Lung (tissue), 12 donors: ENCODE results near the gene LAMA3. TPM values are rescaled to one million over a fixed set of nuclear protein-coding genes. Genes with fewer than 3 reads are reported as not detected.

ENCODE experiments used
- ATAC-seq: fragments of 200-7000 bp; cut with Tn5 transposase; one replicate; pipeline ENCODE4 v1.9.1; 2020; ENCODE audit warnings: moderate number of reproducible peaks; ENCODE audit not compliant: insufficient read depth, low FRiP score
- DNase-seq, 3 donors: peaks; one replicate each; pipeline ENCODE4 v3.0.0-alpha.2; 2013 to 2017
- H3K27ac ChIP-seq, 2 donors: one replicate each; pipeline ENCODE4 v1.5.1; 2013; ENCODE audit warnings: mild to moderate bottlenecking in 2 of 2, moderate library complexity in 2 of 2, control low read depth in 1 of 2, inconsistent platforms in 1 of 2, low read depth in 1 of 2, low read length in 1 of 2
- H3K27me3 ChIP-seq, 3 donors: one replicate each; pipeline ENCODE4 v1.5.1; 2013; ENCODE audit warnings: low read length in 2 of 3; ENCODE audit not compliant: control insufficient read depth in 3 of 3, insufficient read depth in 3 of 3
- H3K36me3 ChIP-seq, 4 donors: one replicate each; pipeline ENCODE4 v1.5.1; 2013; ENCODE audit warnings: low read length in 4 of 4, mild to moderate bottlenecking in 1 of 4, moderate library complexity in 1 of 4; ENCODE audit not compliant: control insufficient read depth in 4 of 4, insufficient read depth in 4 of 4
- H3K4me1 ChIP-seq, 5 donors: one replicate each; pipeline ENCODE4 v1.5.1; 2013; ENCODE audit warnings: low read length in 5 of 5, mild to moderate bottlenecking in 2 of 5, moderate library complexity in 1 of 5; ENCODE audit not compliant: control insufficient read depth in 5 of 5, insufficient read depth in 5 of 5
- H3K4me3 ChIP-seq: one replicate; pipeline ENCODE4 v1.5.1; 2013; ENCODE audit warnings: mild to moderate bottlenecking, control low read depth, moderate library complexity
- H3K9ac ChIP-seq, 2 donors: one replicate each; pipeline ENCODE4 v1.5.1; 2013; ENCODE audit warnings: low read length in 2 of 2, control low read depth in 1 of 2; ENCODE audit not compliant: insufficient read depth in 1 of 2
- H3K9me3 ChIP-seq, 4 donors: one replicate each; pipeline ENCODE4 v1.5.1; 2013; ENCODE audit warnings: low read length in 3 of 4, mild to moderate bottlenecking in 1 of 4, moderate library complexity in 1 of 4; ENCODE audit not compliant: control insufficient read depth in 4 of 4, insufficient read depth in 3 of 4
- CTCF ChIP-seq: IDR thresholded peaks from 2 replicates; pipeline ENCODE4 v1.5.1; 2012; ENCODE audit warnings: mild to moderate bottlenecking; ENCODE audit errors: control extremely low read depth, extremely low read depth
- WGBS, 2 donors: extraction: QIAGEN DNeasy Blood & Tissue Kit; methylation state at CpG; one replicate each; pipeline ENCODE4 v1.1.7; 2013; 5-methylcytosine and 5-hydroxymethylcytosine counted together
- polyA plus RNA-seq, 2 donors: library from polyadenylated mRNA; stranded (reverse); fragments of 200-250 nt; gene quantifications; one replicate each; pipeline ENCODE4 v1.2.1, GENCODE V29; 2013
- total RNA-seq, 2 donors: library from RNA; depleted of rRNA in 1 of 2; stranded (reverse); fragments of >200 nt in 1 of 2; gene quantifications; one replicate each; pipeline ENCODE4 v1.2.1, GENCODE V29; 2014 to 2021
- donor health status: control.
- donor health status: control.
- donor health status: Bipolar disorder and iron deficiency.
- donor health status: healthy.
- donor health status: DM: yes; HTN: yes; CAD: no.

Gene LAMA3
- total and polyA plus RNA-seq, 4 donors = 14.1 to 110 (median 51.9) TPM

- Histone ChIP-seq H3K36me3 (no peaks in the 10 kb centered on the region), H3K27ac (no peak overlapping the region), H3K27me3 (no peaks in the 10 kb centered on the region), H3K9ac (no peak overlapping the region), H3K9me3 (peaks cover 0 to 2% (median 0%) of the 10 kb centered on the region in 4 donors), H3K4me3 (no peak overlapping the region), H3K4me1 (no peaks in the 10 kb centered on the region)
- TF ChIP-seq CTCF = no peak
- DNase-seq = no peak
- ATAC-seq = no peak
- 93 to 97% methylated on average over 5 of the region's 5 CpGs for WGBS, 2 donors
Measured at GRCh38 chr18:23761941-23762340, 72.7 kb downstream of the LAMA3 start.

- WGBS, 2 donors = 93 to 96% methylated on average over 4 of the region's 4 CpGs
- TF ChIP-seq CTCF = no peak
- H3K9ac ChIP-seq = no peak overlapping the region
- H3K4me1 ChIP-seq = no peaks in the 10 kb centered on the region
- no peak for ATAC-seq
- H3K9me3 ChIP-seq = no peaks in the 10 kb centered on the region
- H3K27ac ChIP-seq = no peak overlapping the region
- no peaks in the 10 kb centered on the region for H3K27me3 ChIP-seq
- H3K36me3 ChIP-seq = no peaks in the 10 kb centered on the region
- DNase-seq = no peak
- no peak overlapping the region for H3K4me3 ChIP-seq
Measured at GRCh38 chr18:23763343-23763742, 74.1 kb downstream of the LAMA3 start.

GRCh38 chr18:23765931-23766330 is 76.7 kb downstream of the LAMA3 start:
- DNase-seq (no peak), ATAC-seq (no peak)
- WGBS, 2 donors = 98 to 100% methylated on average over 1 of the region's 1 CpG
- no peak overlapping the region for H3K9ac ChIP-seq
- no peak for TF ChIP-seq CTCF
- H3K4me1 ChIP-seq = no peaks in the 10 kb centered on the region
- H3K27ac ChIP-seq = no peak overlapping the region
- no peaks in the 10 kb centered on the region for H3K36me3 ChIP-seq
- H3K9me3 ChIP-seq = no peaks in the 10 kb centered on the region
- H3K27me3 ChIP-seq = no peaks in the 10 kb centered on the region
- no peak overlapping the region for H3K4me3 ChIP-seq

GRCh38 chr18:23772327-23773024 is 83.2 kb downstream of the LAMA3 start:
- no peaks in the 10 kb centered on the region for H3K4me1 ChIP-seq
- H3K4me3 ChIP-seq = no peak overlapping the region
- H3K9me3 ChIP-seq = no peaks in the 10 kb centered on the region
- TF ChIP-seq CTCF = no peak
- H3K27me3 ChIP-seq = no peaks in the 10 kb centered on the region
- ATAC-seq (no peak), DNase-seq (no peak)
- 88 to 95% methylated on average over 4 of the region's 4 CpGs for WGBS, 2 donors
- H3K9ac ChIP-seq = no peak overlapping the region
- H3K36me3 ChIP-seq = no peaks in the 10 kb centered on the region
- H3K27ac ChIP-seq = no peak overlapping the region
